Glutamatergic neuron (in vitro differentiated cells): ENCODE data around the gene EVL. TPM values are rescaled to one million over a fixed set of nuclear protein-coding genes. Genes with fewer than 3 reads are reported as not detected.

Experiments
- DNase-seq: peaks from one replicate; pipeline ENCODE4 v3.0.0; 2022
- H3K27ac Mint-ChIP-seq: one replicate; pipeline ENCODE4 v1.8.0; 2020; ENCODE audit warnings: mild to moderate bottlenecking, mixed read lengths, inconsistent platforms; ENCODE audit not compliant: unreplicated experiment
- H3K27me3 Mint-ChIP-seq: one replicate; pipeline ENCODE4 v1.8.0; 2020; ENCODE audit warnings: mild to moderate bottlenecking, moderate library complexity, mixed read lengths, inconsistent platforms; ENCODE audit not compliant: unreplicated experiment
- H3K36me3 Mint-ChIP-seq: one replicate; pipeline ENCODE4 v1.8.0; 2020; ENCODE audit warnings: mild to moderate bottlenecking, mixed read lengths, inconsistent platforms; ENCODE audit not compliant: unreplicated experiment
- H3K4me1 Mint-ChIP-seq: one replicate; pipeline ENCODE4 v1.8.0; 2020; ENCODE audit warnings: mild to moderate bottlenecking, low read depth, mixed read lengths, inconsistent platforms; ENCODE audit not compliant: unreplicated experiment
- H3K4me3 Mint-ChIP-seq: one replicate; pipeline ENCODE4 v1.8.0; 2020; ENCODE audit warnings: mild to moderate bottlenecking, mixed read lengths, inconsistent platforms; ENCODE audit not compliant: unreplicated experiment
- H3K9me3 Mint-ChIP-seq: one replicate; pipeline ENCODE4 v1.8.0; 2020; ENCODE audit warnings: mild to moderate bottlenecking, moderate library complexity, mixed read lengths, inconsistent platforms; ENCODE audit not compliant: unreplicated experiment
- CTCF ChIP-seq: fragments of 200-600 bp; sonication (generic); IDR thresholded peaks from one replicate; pipeline ENCODE4 v1.5.0; 2021; ENCODE audit not compliant: partially characterized antibody, unreplicated experiment
- total RNA-seq: library from RNA; stranded (reverse); fragmentation: NEBNext Ultra II Directional; extraction: Animal tissue kit (Norgen Biotek cat#: 25700); gene quantifications from one replicate; pipeline ENCODE4 v1.2.1, GENCODE V29; 2021; ENCODE audit not compliant: unreplicated experiment

EVL gene
- total RNA-seq, 1 donor from 2014 or later = 381 TPM

GRCh38 chr14:100038065-100038464 is 27.2 kb upstream of the EVL start:
- no peak for TF ChIP-seq CTCF
- no peak overlapping the region for H3K27ac Mint-ChIP-seq
- no peaks in the 10 kb centered on the region for H3K36me3 Mint-ChIP-seq
- peaks cover 2% of the 10 kb centered on the region for H3K9me3 Mint-ChIP-seq
- DNase-seq = no peak
- no peak overlapping the region for H3K4me3 Mint-ChIP-seq
- H3K4me1 Mint-ChIP-seq = peaks cover 6% of the 10 kb centered on the region
- no peaks in the 10 kb centered on the region for H3K27me3 Mint-ChIP-seq

GRCh38 chr14:100039903-100040302 is 25.3 kb upstream of the EVL start:
- H3K4me3 Mint-ChIP-seq = no peak overlapping the region
- DNase-seq = no peak
- H3K9me3 Mint-ChIP-seq = peaks cover 2% of the 10 kb centered on the region
- no peak for TF ChIP-seq CTCF
- H3K4me1 Mint-ChIP-seq = peaks cover 6% of the 10 kb centered on the region
- peak overlapping the region; percentile 74 for H3K27ac Mint-ChIP-seq
- no peaks in the 10 kb centered on the region for H3K27me3 Mint-ChIP-seq
- H3K36me3 Mint-ChIP-seq = no peaks in the 10 kb centered on the region

GRCh38 chr14:100041271-100041670 is 24.0 kb upstream of the EVL start:
- TF ChIP-seq CTCF = no peak
- H3K27ac Mint-ChIP-seq = no peak overlapping the region
- no peak overlapping the region for H3K4me3 Mint-ChIP-seq
- H3K9me3 Mint-ChIP-seq = peaks cover 2% of the 10 kb centered on the region
- no peak for DNase-seq
- H3K4me1 Mint-ChIP-seq = peaks cover 7% of the 10 kb centered on the region
- H3K36me3 Mint-ChIP-seq = no peaks in the 10 kb centered on the region
- no peaks in the 10 kb centered on the region for H3K27me3 Mint-ChIP-seq

- Mint-ChIP-seq H3K27me3 (no peaks in the 10 kb centered on the region), H3K4me3 (no peak overlapping the region), H3K4me1 (peaks cover 7% of the 10 kb centered on the region), H3K9me3 (peaks cover 1% of the 10 kb centered on the region), H3K27ac (no peak overlapping the region), H3K36me3 (no peaks in the 10 kb centered on the region)
- no peak for TF ChIP-seq CTCF
- DNase-seq = no peak
These were observed 22.9 kb upstream of the EVL start for GRCh38 chr14:100042286-100042685.

GRCh38 chr14:100045642-100046344 is 19.4 kb upstream of the EVL start:
- Mint-ChIP-seq H3K9me3 (no peaks in the 10 kb centered on the region), H3K27ac (no peak overlapping the region), H3K27me3 (no peaks in the 10 kb centered on the region), H3K36me3 (no peaks in the 10 kb centered on the region), H3K4me1 (peaks cover 1% of the 10 kb centered on the region), H3K4me3 (no peak overlapping the region)
- no peak for TF ChIP-seq CTCF
- no peak for DNase-seq
